ENCODE measurements around the gene MAX. TPM values are rescaled to one million over a fixed set of nuclear protein-coding genes. Genes with fewer than 3 reads are reported as not detected.

MAX gene, protein sequence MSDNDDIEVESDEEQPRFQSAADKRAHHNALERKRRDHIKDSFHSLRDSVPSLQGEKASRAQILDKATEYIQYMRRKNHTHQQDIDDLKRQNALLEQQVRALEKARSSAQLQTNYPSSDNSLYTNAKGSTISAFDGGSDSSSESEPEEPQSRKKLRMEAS
- total RNA-seq: 73.1 to 87.9 TPM (median 83.2 TPM) in 3 replicates

DNA sequence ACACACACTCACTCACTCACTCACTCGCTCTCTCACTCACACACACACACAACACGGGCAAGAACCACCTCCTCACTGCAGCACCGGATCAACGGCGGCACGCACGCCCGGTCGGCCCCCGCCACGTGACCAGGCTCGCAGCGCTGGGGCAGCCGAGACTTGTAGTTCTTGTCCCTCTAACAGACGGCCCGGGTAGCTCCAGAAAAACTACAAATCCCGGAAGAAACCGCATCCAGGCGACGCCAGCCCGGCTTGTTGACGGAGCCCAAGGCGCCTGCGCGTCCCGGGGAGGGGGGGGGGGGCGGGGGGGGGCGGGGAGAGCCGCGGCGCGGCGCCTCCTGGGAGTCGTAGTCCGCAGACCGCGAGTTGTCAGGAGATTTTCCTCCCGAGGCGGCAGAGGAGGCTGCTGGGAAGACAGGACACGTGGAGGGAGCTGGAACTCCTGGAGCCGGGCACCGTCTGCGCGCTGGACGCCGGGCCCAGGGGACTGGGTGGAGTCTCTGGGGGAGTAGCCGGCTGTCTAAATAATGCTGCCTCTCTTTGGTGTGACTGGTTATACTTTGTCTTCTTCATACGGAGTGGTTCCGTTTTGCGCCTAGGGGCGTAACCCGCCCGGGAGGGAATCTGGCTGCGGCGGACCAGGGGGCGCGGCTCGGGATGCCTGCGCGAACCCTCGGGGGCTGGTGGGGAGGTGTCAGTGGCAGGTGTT lies at the start of gene MAX:
TSS of gene MAX (minus strand) at position 77 of the 709 bp plus-strand sequence. CDS start 178 bp downstream, outside the sequence.
- peaks cover 6% of the 10 kb centered on the region for H3K36me3 Mint-ChIP-seq
- H3K9me3 Mint-ChIP-seq: no peaks in the 10 kb centered on the region
- H3K4me3 Mint-ChIP-seq: peak within 1 kb of the TSS; percentile 100
- TF ChIP-seq, protein P1, sequence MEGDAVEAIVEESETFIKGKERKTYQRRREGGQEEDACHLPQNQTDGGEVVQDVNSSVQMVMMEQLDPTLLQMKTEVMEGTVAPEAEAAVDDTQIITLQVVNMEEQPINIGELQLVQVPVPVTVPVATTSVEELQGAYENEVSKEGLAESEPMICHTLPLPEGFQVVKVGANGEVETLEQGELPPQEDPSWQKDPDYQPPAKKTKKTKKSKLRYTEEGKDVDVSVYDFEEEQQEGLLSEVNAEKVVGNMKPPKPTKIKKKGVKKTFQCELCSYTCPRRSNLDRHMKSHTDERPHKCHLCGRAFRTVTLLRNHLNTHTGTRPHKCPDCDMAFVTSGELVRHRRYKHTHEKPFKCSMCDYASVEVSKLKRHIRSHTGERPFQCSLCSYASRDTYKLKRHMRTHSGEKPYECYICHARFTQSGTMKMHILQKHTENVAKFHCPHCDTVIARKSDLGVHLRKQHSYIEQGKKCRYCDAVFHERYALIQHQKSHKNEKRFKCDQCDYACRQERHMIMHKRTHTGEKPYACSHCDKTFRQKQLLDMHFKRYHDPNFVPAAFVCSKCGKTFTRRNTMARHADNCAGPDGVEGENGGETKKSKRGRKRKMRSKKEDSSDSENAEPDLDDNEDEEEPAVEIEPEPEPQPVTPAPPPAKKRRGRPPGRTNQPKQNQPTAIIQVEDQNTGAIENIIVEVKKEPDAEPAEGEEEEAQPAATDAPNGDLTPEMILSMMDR (IDR thresholded peaks at IDR 0.05; ENCODE audit: unreplicated experiment): no peak
- H3K27me3 Mint-ChIP-seq (ENCODE audit: low read depth): no peaks in the 10 kb centered on the region
- peaks cover 16% of the 10 kb centered on the region for H3K4me1 Mint-ChIP-seq
- peak; percentile 91 to 96 for DNase-seq (ENCODE audit: low spot score in 2 of 2, unreplicated experiment in 2 of 2)
- peak within 1 kb of the TSS; percentile 97 for H3K27ac Mint-ChIP-seq

DNA sequence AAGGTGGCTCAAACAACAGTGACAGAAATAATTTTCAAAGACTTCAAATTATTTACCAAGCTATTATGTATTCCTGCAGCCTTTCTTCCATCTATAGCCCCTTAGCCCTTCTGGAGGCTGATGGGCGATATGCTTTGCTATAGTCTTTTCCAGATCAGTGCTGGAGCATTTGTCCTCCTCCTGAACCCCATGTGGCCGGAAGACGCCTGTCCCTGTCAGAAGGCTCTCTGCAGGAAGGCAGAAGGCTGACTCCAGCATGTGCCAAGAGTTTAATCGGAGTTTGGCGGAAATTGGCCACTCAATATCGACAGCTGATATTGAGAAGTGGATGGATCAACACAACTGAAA lies 49.3 kb upstream of the MAX start:
- no peak for DNase-seq (ENCODE audit: low spot score in 2 of 2, unreplicated experiment in 2 of 2)
- Mint-ChIP-seq H3K4me1 (peaks cover 16% of the 10 kb centered on the region), H3K4me3 (no peak overlapping the region), H3K36me3 (no peaks in the 10 kb centered on the region), H3K27ac (no peak overlapping the region), H3K27me3 (ENCODE audit: low read depth) (peaks cover 1% of the 10 kb centered on the region), H3K9me3 (no peaks in the 10 kb centered on the region)
- TF ChIP-seq, protein P1 (IDR thresholded peaks at IDR 0.05; ENCODE audit: unreplicated experiment): no peak

DNA sequence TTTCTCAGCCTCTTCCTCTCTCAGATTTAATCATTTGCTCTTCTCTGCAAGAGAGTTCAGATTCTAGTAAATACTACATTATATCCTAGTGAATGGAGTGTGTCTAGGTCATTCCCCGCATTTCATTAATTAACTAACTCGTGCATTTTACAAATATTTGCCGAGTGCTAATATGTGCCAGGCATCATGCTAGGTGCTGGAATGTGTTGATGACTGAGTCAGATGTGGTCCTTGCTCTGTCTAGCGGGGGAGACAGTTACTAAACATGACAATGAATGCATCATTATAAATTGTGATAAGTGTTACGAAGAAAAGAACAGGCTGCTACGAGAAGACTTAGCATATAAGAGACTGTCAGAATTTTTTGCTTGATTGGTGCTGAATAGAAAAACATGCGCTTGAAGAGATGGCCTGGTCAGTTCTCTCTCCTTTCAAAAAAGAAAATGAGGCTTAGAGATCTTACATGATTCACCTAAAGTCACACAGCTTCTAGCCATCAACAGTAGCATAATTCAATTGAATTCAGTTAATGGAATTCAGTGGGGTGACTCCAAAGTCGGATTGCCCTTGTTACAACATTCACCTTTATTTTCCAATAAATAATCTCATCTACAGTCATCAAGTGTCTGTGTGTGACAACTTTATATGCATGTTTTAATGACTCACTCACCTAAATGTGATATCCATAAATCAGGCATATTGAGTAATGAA lies 48.7 kb upstream of the MAX start:
- no peak overlapping the region for H3K4me3 Mint-ChIP-seq
- no peak overlapping the region for H3K27ac Mint-ChIP-seq
- H3K9me3 Mint-ChIP-seq: no peaks in the 10 kb centered on the region
- H3K27me3 Mint-ChIP-seq (ENCODE audit: low read depth): peaks cover 4% of the 10 kb centered on the region
- no peak for DNase-seq (ENCODE audit: low spot score in 2 of 2, unreplicated experiment in 2 of 2)
- TF ChIP-seq, protein P1 (IDR thresholded peaks at IDR 0.05; ENCODE audit: unreplicated experiment): no peak
- H3K36me3 Mint-ChIP-seq: no peaks in the 10 kb centered on the region
- H3K4me1 Mint-ChIP-seq: peaks cover 11% of the 10 kb centered on the region

DNA sequence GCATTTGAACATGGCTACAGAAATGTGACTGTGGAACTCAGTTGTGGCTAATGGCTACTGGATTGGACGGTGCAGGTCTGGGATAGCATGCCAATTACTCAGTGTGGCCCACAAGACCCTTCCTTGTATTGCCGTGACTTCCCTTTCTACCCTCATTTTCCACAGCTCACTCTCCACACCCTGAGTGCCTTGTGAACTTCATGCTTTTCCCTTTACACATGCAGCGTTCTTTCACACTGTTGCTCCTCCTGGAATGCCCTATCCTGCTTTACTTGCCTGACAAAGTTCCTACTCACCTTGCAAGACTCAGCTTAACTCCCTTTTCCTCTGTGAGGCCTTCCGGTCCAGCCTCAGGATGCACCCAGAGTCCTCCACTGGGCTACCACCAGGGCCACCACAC lies 46.8 kb upstream of the MAX start:
- TF ChIP-seq, protein P1 (IDR thresholded peaks at IDR 0.05; ENCODE audit: unreplicated experiment): no peak
- peaks cover 16% of the 10 kb centered on the region for H3K4me1 Mint-ChIP-seq
- no peak overlapping the region for H3K4me3 Mint-ChIP-seq
- H3K36me3 Mint-ChIP-seq: no peaks in the 10 kb centered on the region
- H3K27me3 Mint-ChIP-seq (ENCODE audit: low read depth): peaks cover 4% of the 10 kb centered on the region
- no peak overlapping the region for H3K27ac Mint-ChIP-seq
- DNase-seq (ENCODE audit: low spot score in 2 of 2, unreplicated experiment in 2 of 2): no peak
- H3K9me3 Mint-ChIP-seq: no peaks in the 10 kb centered on the region

DNA sequence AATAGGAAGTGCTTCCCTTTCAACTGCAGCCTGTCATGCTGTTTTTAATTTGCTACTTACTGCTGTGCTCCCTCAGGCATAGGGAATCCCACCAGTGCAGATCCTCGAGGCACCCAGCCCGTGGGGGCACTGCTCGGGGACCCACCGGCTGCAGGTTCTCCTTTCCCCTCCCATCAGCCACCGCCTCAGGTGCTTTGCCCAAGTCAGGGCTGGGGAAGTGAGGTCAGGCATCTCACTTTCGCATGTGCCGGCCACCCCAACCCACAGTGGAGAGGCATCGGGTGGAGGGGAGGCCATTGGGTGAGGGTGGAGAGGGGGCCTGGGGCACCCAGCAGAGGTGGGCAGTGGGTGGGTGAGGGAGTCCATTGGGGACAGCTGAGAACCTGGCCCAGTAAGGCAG lies 41.9 kb upstream of the MAX start:
- Mint-ChIP-seq H3K9me3 (no peaks in the 10 kb centered on the region), H3K4me1 (peaks cover 15% of the 10 kb centered on the region), H3K36me3 (no peaks in the 10 kb centered on the region), H3K27me3 (ENCODE audit: low read depth) (peaks cover 7% of the 10 kb centered on the region), H3K27ac (no peak overlapping the region), H3K4me3 (no peak overlapping the region)
- TF ChIP-seq, protein P1 (IDR thresholded peaks at IDR 0.05; ENCODE audit: unreplicated experiment): no peak
- no peak for DNase-seq (ENCODE audit: low spot score in 2 of 2, unreplicated experiment in 2 of 2)

All from mesothelial cell of epicardium (in vitro differentiated cells).